WTC11 (cell line): ENCODE measurements around the gene DPYSL4. TPM values are rescaled to one million over a fixed set of nuclear protein-coding genes. Genes with fewer than 3 reads are reported as not detected.

Experiments
- ATAC-seq: fragments of 200-7000 bp; cut with Tn5 transposase; 2 replicates; pipeline ENCODE4 v1.10.0; 2021; ENCODE audit warnings: mild to moderate bottlenecking, moderate library complexity
- CTCF ChIA-PET: fragments of 300-600 bp; sonication (Branson Sonifier 250); formaldehyde crosslinking; loops from one replicate; lab custom pipeline; 2021; ENCODE audit warnings: antibody characterized with exemption; lab: Charles Lee
- POLR2A ChIA-PET: fragments of 350-600 bp; sonication (Branson Sonifier 250); formaldehyde crosslinking; loops from one replicate; lab custom pipeline; 2021; ENCODE audit warnings: antibody characterized with exemption; lab: Charles Lee
- DNase-seq: peaks from one replicate; pipeline ENCODE4 v3.0.0; 2021; ENCODE audit warnings: low spot score
- H3K27ac Mint-ChIP-seq: 2 replicates; pipeline ENCODE4 v1.8.0; 2021; ENCODE audit warnings: mixed read lengths
- H3K27me3 Mint-ChIP-seq: 2 replicates; pipeline ENCODE4 v1.8.0; 2021; ENCODE audit warnings: low read depth, mild to moderate bottlenecking, moderate library complexity, mixed read lengths
- H3K36me3 Mint-ChIP-seq: 2 replicates; pipeline ENCODE4 v1.8.0; 2021; ENCODE audit warnings: mixed read lengths
- H3K4me1 Mint-ChIP-seq: 2 replicates; pipeline ENCODE4 v1.8.0; 2022; ENCODE audit warnings: mixed read lengths
- H3K4me3 Mint-ChIP-seq: 2 replicates; pipeline ENCODE4 v1.8.0; 2021; ENCODE audit warnings: mild to moderate bottlenecking, moderate library complexity, mixed read lengths
- H3K9me3 Mint-ChIP-seq: 2 replicates; pipeline ENCODE4 v1.8.0; 2021; ENCODE audit warnings: mixed read lengths
- AFF4 ChIP-seq: sonication (generic); formaldehyde crosslinking; IDR thresholded peaks from 2 replicates; pipeline ENCODE4 v1.8.1; 2023; ENCODE audit warnings: mild to moderate bottlenecking, missing genetic modification reagents, borderline replicate concordance
- ARID4B ChIP-seq: sonication (generic); formaldehyde crosslinking; IDR thresholded peaks from 2 replicates; pipeline ENCODE4 v1.8.0; 2023; ENCODE audit warnings: missing genetic modification reagents, mild to moderate bottlenecking, borderline replicate concordance
- ATF1 ChIP-seq: sonication (generic); formaldehyde crosslinking; IDR thresholded peaks from 2 replicates; pipeline ENCODE4 v1.8.1; 2023; ENCODE audit warnings: mild to moderate bottlenecking, moderate library complexity, missing genetic modification reagents
- ATF2 ChIP-seq: sonication (generic); formaldehyde crosslinking; IDR thresholded peaks from 2 replicates; pipeline ENCODE4 v1.8.1; 2022; ENCODE audit warnings: low read depth, missing genetic modification reagents, borderline replicate concordance
- ATF6 ChIP-seq: sonication (generic); formaldehyde crosslinking; IDR thresholded peaks from 2 replicates; pipeline ENCODE4 v1.8.1; 2023; ENCODE audit warnings: mild to moderate bottlenecking, missing genetic modification reagents
- CDX4 ChIP-seq: fragments of 250-450 bp; sonication (Bioruptor Pico); IDR thresholded peaks from 2 replicates; pipeline ENCODE4 v1.9.0; 2021; ENCODE audit warnings: moderate library complexity, mild to moderate bottlenecking, inconsistent platforms, borderline replicate concordance
- CREM ChIP-seq: sonication (generic); formaldehyde crosslinking; IDR thresholded peaks from 2 replicates; pipeline ENCODE4 v1.8.1; 2022; ENCODE audit warnings: mild to moderate bottlenecking, missing genetic modification reagents, moderate library complexity
- EMX1 ChIP-seq: fragments of 250-450 bp; sonication (Bioruptor Pico); IDR thresholded peaks from 2 replicates; pipeline ENCODE4 v1.8.0; 2021; ENCODE audit warnings: mild to moderate bottlenecking
- ETV6 ChIP-seq: sonication (generic); formaldehyde crosslinking; IDR thresholded peaks from 2 replicates; pipeline ENCODE4 v1.8.1; 2022; ENCODE audit warnings: mild to moderate bottlenecking, missing genetic modification reagents
- GTF2I ChIP-seq: fragments of 250-450 bp; sonication (Bioruptor Pico); conservative IDR thresholded peaks from 2 replicates; pipeline ENCODE4 v1.4.0; 2021; ENCODE audit warnings: mild to moderate bottlenecking
- HMGXB4 ChIP-seq: sonication (generic); formaldehyde crosslinking; IDR thresholded peaks from 2 replicates; pipeline ENCODE4 v1.8.1; 2023; ENCODE audit warnings: mild to moderate bottlenecking, moderate library complexity, missing genetic modification reagents
- NR1H2 ChIP-seq: sonication (generic); formaldehyde crosslinking; IDR thresholded peaks from 2 replicates; pipeline ENCODE4 v1.9.0; 2021; ENCODE audit warnings: mild to moderate bottlenecking, moderate library complexity, missing genetic modification reagents
- RORB ChIP-seq: fragments of 250-450 bp; sonication (Bioruptor Pico); IDR thresholded peaks from 2 replicates; pipeline ENCODE4 v1.9.0; 2021; ENCODE audit warnings: mild to moderate bottlenecking
- SMAD3 ChIP-seq: sonication (generic); formaldehyde crosslinking; IDR thresholded peaks from 2 replicates; pipeline ENCODE4 v1.8.0; 2022; ENCODE audit warnings: missing genetic modification reagents, mild to moderate bottlenecking, borderline replicate concordance
- SMAD4 ChIP-seq: sonication (generic); formaldehyde crosslinking; IDR thresholded peaks from 2 replicates; pipeline ENCODE4 v1.8.0; 2022; ENCODE audit warnings: mild to moderate bottlenecking, missing genetic modification reagents
- TCF7 ChIP-seq: sonication (generic); formaldehyde crosslinking; IDR thresholded peaks from 2 replicates; pipeline ENCODE4 v1.8.0; 2022; ENCODE audit warnings: mild to moderate bottlenecking, low read depth, missing genetic modification reagents, moderate library complexity
- ZNF263 ChIP-seq: sonication (generic); formaldehyde crosslinking; IDR thresholded peaks from 2 replicates; pipeline ENCODE4 v1.8.1; 2022; ENCODE audit warnings: low read depth, mild to moderate bottlenecking, moderate library complexity, missing genetic modification reagents
- ZNF423 ChIP-seq: fragments of 250-450 bp; sonication (Bioruptor Pico); IDR thresholded peaks from 2 replicates; pipeline ENCODE4 v2.1.2; 2022; ENCODE audit warnings: mild to moderate bottlenecking, moderate library complexity
- ZNF512 ChIP-seq: sonication (generic); formaldehyde crosslinking; IDR thresholded peaks from 2 replicates; pipeline ENCODE4 v1.8.1; 2022; ENCODE audit warnings: missing genetic modification reagents, borderline replicate concordance
- ZNF671 ChIP-seq: fragments of 250-450 bp; sonication (Bioruptor Pico); IDR thresholded peaks from 2 replicates; pipeline ENCODE4 v1.8.0; 2021; ENCODE audit warnings: mild to moderate bottlenecking
- total RNA-seq: library from RNA; stranded (reverse); gene quantifications from 3 replicates; pipeline ENCODE4 v1.2.3, GENCODE V29; 2021

The DPYSL4 gene
- total RNA-seq, 1 experiment from 2014 or later: 17.0 TPM

GRCh38 chr10:132182591-132182990 is 4.2 kb upstream of the DPYSL4 start (continued):
- TF ChIP-seq AFF4: no peak
- TF ChIP-seq EMX1 (CRISPR knock-in tag): no peak
- TF ChIP-seq ATF1 (CRISPR knock-in tag): no peak
- no peak for TF ChIP-seq RORB (CRISPR knock-in tag)
- no peak for TF ChIP-seq ZNF512 (CRISPR knock-in tag)
- no peak for TF ChIP-seq ARID4B
- no peak for TF ChIP-seq TCF7
- TF ChIP-seq ATF2 (CRISPR knock-in tag): no peak
- no peak for TF ChIP-seq HMGXB4
- TF ChIP-seq GTF2I: no peak

- DNase-seq (no peak), ATAC-seq (no peak)
- no peak overlapping the region for H3K27ac Mint-ChIP-seq
- H3K9me3 Mint-ChIP-seq: no peaks in the 10 kb centered on the region
- no peaks in the 10 kb centered on the region for H3K36me3 Mint-ChIP-seq
- ChIA-PET CTCF (no interaction called here), POLR2A (no interaction called here)
- peaks cover 6% of the 10 kb centered on the region for H3K4me1 Mint-ChIP-seq
- peaks cover 40% of the 10 kb centered on the region for H3K27me3 Mint-ChIP-seq
- H3K4me3 Mint-ChIP-seq: no peak overlapping the region
- TF ChIP-seq ETV6 (CRISPR knock-in tag) (no peak), ZNF671 (CRISPR knock-in tag) (no peak), NR1H2 (no peak), ZNF423 (CRISPR knock-in tag) (no peak), CDX4 (no peak), CREM (no peak), ATF6 (CRISPR knock-in tag) (no peak), SMAD4 (CRISPR knock-in tag) (no peak), ZNF512 (CRISPR knock-in tag) (no peak), SMAD3 (CRISPR knock-in tag) (no peak), TCF7 (no peak), ZNF263 (CRISPR knock-in tag) (no peak)
Observed at GRCh38 chr10:132183046-132183445, 3.7 kb upstream of the DPYSL4 start.
